ENCODE measurements around the gene GPR31. TPM values are rescaled to one million over a fixed set of nuclear protein-coding genes. Genes with fewer than 3 reads are reported as not detected.

The GPR31 gene
- total RNA-seq, result not detected in 2 replicates

GRCh38 chr6:167157863-167158262, at the start of gene GPR31:
Gene GPR31 (minus strand): TSS chr6:167157980. CDS start chr6:167157831, 149 bp downstream.

GRCh38 chr6:167122827-167123657, 34.7 kb downstream of the GPR31 start, which contains the start of gene CCR6:
Gene CCR6 (plus strand): TSS chr6:167123096. CDS start chr6:167136135, 13,039 bp downstream.

Other genes with a start within 250 kb of the GPR31 start
- 20.5 and 36.9 TPM in 2 replicates for gene RNASET2, start 201.4 kb downstream of the GPR31 start, total RNA-seq
- gene CEP43, start 158.6 kb downstream of the GPR31 start, total RNA-seq, result 6.6 and 11.6 TPM in 2 replicates
- not detected in 2 replicates for gene CCR6, start 34.9 kb downstream of the GPR31 start, total RNA-seq
- not detected in 2 replicates for gene UNC93A, start 133.3 kb upstream of the GPR31 start, total RNA-seq
- gene TTLL2, start 167.1 kb upstream of the GPR31 start, total RNA-seq, result not detected in 2 replicates

All from airway epithelial cell (primary cell).